PC-9 (cell line): Measurements from ENCODE around the gene IMPG2. TPM values are rescaled to one million over a fixed set of nuclear protein-coding genes. Genes with fewer than 3 reads are reported as not detected.

Experiments used
- BruUV-seq: library from RNA; stranded (reverse); fragments of 400-500 nt; replicated peaks from 2 replicates; lab custom pipeline; 2021; lab: Mats Ljungman, UMichigan
- CTCF ChIA-PET: fragments of 300-600 bp; sonication (Branson Sonifier 250); formaldehyde crosslinking; loops from one replicate; lab custom pipeline; 2022; ENCODE audit warnings: antibody characterized with exemption; lab: Charles Lee
- POLR2A ChIA-PET: fragments of 300-600 bp; sonication (Branson Sonifier 250); formaldehyde crosslinking; loops from one replicate; lab custom pipeline; 2022; ENCODE audit warnings: antibody characterized with exemption; ENCODE audit not compliant: unreplicated experiment; lab: Charles Lee
- DNase-seq, 2 experiments: peaks; one replicate each; pipeline versions ENCODE4 v3.0.0 to v3.0.0-alpha.2; 2015 to 2022; ENCODE audit warnings: mixed read lengths in 1 of 2
- H2AFZ ChIP-seq: fragments of 200-600 bp; sonication (generic); 2 replicates; pipeline ENCODE4 v1.8.1; 2017; ENCODE audit warnings: antibody characterized with exemption
- H3F3A ChIP-seq: fragments of 200-600 bp; sonication (generic); 2 replicates; pipeline ENCODE4 v1.8.1; 2017; ENCODE audit warnings: antibody characterized with exemption, mild to moderate bottlenecking, low read depth; ENCODE audit not compliant: insufficient read depth
- H3K27ac ChIP-seq: fragments of 200-600 bp; sonication (generic); 2 replicates; pipeline ENCODE4 v1.6.1; 2016; ENCODE audit warnings: mixed run types
- H3K27me3 ChIP-seq: fragments of 200-600 bp; sonication (generic); 2 replicates; pipeline ENCODE4 v1.6.1; 2016; ENCODE audit warnings: low read depth, mixed run types; ENCODE audit not compliant: insufficient read depth
- H3K36me3 ChIP-seq: fragments of 200-600 bp; sonication (generic); 2 replicates; pipeline ENCODE4 v1.6.1; 2016; ENCODE audit warnings: low read depth, mixed run types
- H3K4me1 ChIP-seq: fragments of 200-600 bp; sonication (generic); replicated peaks from 2 replicates; pipeline ENCODE4 v1.6.1; 2016; ENCODE audit warnings: mixed run types; ENCODE audit not compliant: insufficient read depth
- H3K4me2 ChIP-seq: fragments of 200-600 bp; sonication (generic); 2 replicates; pipeline ENCODE4 v1.6.1; 2017; ENCODE audit warnings: mixed run types
- H3K4me3 ChIP-seq: fragments of 200-600 bp; sonication (generic); 2 replicates; pipeline ENCODE4 v1.6.1; 2016; ENCODE audit warnings: mixed run types
- H3K79me2 ChIP-seq: fragments of 200-600 bp; sonication (generic); 2 replicates; pipeline ENCODE4 v1.6.1; 2017; ENCODE audit warnings: low read depth, mixed run types
- H3K9me2 ChIP-seq: fragments of 200-600 bp; sonication (generic); 2 replicates; pipeline ENCODE4 v1.8.1; 2017; ENCODE audit warnings: mild to moderate bottlenecking; ENCODE audit not compliant: insufficient read depth
- H3K9me3 ChIP-seq: fragments of 200-600 bp; sonication (generic); 2 replicates; pipeline ENCODE4 v1.8.1; 2016; ENCODE audit warnings: low read depth; ENCODE audit not compliant: insufficient read depth
- H4K20me1 ChIP-seq: fragments of 200-600 bp; sonication (generic); 2 replicates; pipeline ENCODE4 v1.8.1; 2017; ENCODE audit not compliant: insufficient read depth
- EZH2 ChIP-seq: fragments of 200-600 bp; sonication (generic); IDR thresholded peaks from 2 replicates; pipeline ENCODE4 v1.8.0; 2017; ENCODE audit warnings: antibody characterized with exemption, low read depth
- intact Hi-C: fragments of 100-400 bp; cut with micrococcal nuclease; formaldehyde crosslinking; loops from one replicate; pipeline ENCODE4 v1.10.0; 2022; ENCODE audit not compliant: unreplicated experiment
- total RNA-seq: library from RNA; stranded (reverse); gene quantifications from 2 replicates; pipeline ENCODE4 v1.2.3, GENCODE V29; 2021
- TF ChIP-seq, protein P1 (sequence below): fragments of 200-600 bp; sonication (generic); conservative IDR thresholded peaks from 2 replicates; pipeline ENCODE4 v1.6.1; 2017; ENCODE audit warnings: mixed run types, antibody characterized with exemption, mild to moderate bottlenecking, moderate library complexity

Gene IMPG2
- total RNA-seq, 1 experiment from 2014 or later, result 0.11 TPM

DNA sequence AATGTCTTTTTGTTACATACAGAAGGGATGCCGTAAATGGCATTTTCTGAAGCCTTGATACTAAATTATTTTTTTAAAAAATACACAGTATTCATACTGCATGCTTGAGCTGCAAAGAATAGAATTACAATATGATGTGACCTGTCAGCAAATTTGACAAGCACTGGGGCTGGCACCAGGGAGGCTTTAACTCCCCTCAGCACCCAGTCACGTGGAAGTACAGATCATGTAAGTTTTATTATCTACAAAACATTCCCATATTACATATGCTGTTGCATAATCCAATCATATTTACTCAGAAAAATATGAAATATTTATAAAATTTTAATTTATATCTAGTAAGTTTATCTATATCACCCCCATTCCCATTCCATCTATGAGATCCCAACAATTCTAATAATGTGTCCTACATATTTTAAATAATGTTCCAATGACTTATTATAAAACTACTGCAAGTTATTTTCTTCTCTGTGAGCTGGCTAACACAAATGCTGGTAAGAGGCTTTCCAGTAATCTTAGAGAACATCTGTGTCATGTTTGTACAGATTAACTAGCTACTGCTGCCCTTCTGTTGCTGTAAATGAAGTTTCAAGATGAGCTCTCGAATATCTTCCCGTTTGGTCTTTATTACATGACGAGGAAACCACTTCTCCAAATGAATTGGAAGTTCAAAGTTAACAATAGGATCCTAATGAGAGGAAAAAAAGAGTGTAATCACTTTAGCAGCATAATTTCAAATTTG lies 5.2 kb upstream of the IMPG2 start:
- Histone ChIP-seq H3K27ac (no peak overlapping the region), H3K9me2 (no peaks in the 10 kb centered on the region), H4K20me1 (no peaks in the 10 kb centered on the region), H3K36me3 (no peaks in the 10 kb centered on the region), H3K79me2 (no peaks in the 10 kb centered on the region), H3K9me3 (no peaks in the 10 kb centered on the region), H2AFZ (no peak overlapping the region), H3K27me3 (no peaks in the 10 kb centered on the region), H3K4me3 (no peak overlapping the region), H3K4me2 (no peak overlapping the region), H3K4me1 (no peaks in the 10 kb centered on the region), H3F3A (no peaks in the 10 kb centered on the region)
- no peak for DNase-seq
- CTCF ChIA-PET, result no interaction called here
- TF ChIP-seq, protein P1, sequence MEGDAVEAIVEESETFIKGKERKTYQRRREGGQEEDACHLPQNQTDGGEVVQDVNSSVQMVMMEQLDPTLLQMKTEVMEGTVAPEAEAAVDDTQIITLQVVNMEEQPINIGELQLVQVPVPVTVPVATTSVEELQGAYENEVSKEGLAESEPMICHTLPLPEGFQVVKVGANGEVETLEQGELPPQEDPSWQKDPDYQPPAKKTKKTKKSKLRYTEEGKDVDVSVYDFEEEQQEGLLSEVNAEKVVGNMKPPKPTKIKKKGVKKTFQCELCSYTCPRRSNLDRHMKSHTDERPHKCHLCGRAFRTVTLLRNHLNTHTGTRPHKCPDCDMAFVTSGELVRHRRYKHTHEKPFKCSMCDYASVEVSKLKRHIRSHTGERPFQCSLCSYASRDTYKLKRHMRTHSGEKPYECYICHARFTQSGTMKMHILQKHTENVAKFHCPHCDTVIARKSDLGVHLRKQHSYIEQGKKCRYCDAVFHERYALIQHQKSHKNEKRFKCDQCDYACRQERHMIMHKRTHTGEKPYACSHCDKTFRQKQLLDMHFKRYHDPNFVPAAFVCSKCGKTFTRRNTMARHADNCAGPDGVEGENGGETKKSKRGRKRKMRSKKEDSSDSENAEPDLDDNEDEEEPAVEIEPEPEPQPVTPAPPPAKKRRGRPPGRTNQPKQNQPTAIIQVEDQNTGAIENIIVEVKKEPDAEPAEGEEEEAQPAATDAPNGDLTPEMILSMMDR, result no peak
- TF ChIP-seq EZH2, result no peak
- BruUV-seq, result no TSS peak
- intact Hi-C loops, result no loop called here
- POLR2A ChIA-PET, result interaction anchor here (0.6 kb wide), 1 partner anchor 725 kb away, joined by 5 read pairs; no protein-coding TSS in a partner anchor

DNA sequence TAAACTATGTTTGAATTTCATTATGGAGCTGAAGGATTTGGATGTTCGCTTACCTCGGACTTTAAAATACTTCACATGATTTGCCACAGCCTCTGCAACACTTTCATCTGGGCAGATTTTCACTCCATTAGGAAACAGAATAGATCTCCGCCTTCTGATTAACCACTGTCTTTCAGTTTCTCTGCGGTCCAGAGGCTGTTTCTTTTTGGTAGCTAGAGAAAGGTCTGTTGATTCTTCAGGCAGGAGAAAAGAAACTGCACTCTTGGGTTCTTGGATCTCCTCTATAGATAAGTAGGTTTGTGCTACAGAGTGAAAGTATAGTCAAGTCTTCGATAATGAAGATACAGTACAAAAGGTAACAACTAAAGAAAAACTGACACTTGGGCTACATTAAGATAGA lies 844 bp downstream of the IMPG2 start:
- Histone ChIP-seq H3K27ac (no peak overlapping the region), H3K36me3 (no peaks in the 10 kb centered on the region), H4K20me1 (no peaks in the 10 kb centered on the region), H3K79me2 (no peaks in the 10 kb centered on the region), H3K4me3 (no peak overlapping the region), H3K27me3 (no peaks in the 10 kb centered on the region), H3K4me2 (no peak overlapping the region), H2AFZ (no peak overlapping the region), H3F3A (no peaks in the 10 kb centered on the region), H3K9me3 (no peaks in the 10 kb centered on the region), H3K4me1 (no peaks in the 10 kb centered on the region), H3K9me2 (no peaks in the 10 kb centered on the region)
- POLR2A ChIA-PET, result no interaction called here
- no peak for DNase-seq
- BruUV-seq, result no TSS peak
- CTCF ChIA-PET, result no interaction called here
- intact Hi-C loops, result no loop called here
- TF ChIP-seq EZH2, result no peak
- TF ChIP-seq, protein P1, result no peak

DNA sequence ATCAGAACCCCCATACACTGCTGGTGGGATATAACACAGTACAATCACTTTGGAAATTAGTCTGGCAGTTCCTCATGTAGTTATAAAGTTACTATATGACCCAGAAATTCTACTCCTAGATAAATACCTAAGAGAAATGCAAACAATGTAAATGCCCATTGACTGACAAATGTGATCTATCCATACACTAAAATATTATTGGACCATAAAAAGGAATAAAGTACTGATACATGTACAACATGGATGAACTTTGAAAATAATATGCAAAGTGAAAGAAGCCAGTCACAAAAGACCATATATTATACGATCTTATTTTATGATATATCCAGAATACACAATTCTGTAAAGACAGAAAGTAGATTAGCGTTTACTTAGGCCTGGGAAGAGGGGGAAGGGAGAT lies 7.8 kb downstream of the IMPG2 start:
- Histone ChIP-seq H3K9me3 (peaks cover 12% of the 10 kb centered on the region; the same call in 1 of the 2 replicates), H3F3A (no peaks in the 10 kb centered on the region), H3K4me1 (no peaks in the 10 kb centered on the region), H4K20me1 (no peaks in the 10 kb centered on the region), H3K79me2 (no peaks in the 10 kb centered on the region), H2AFZ (no peak overlapping the region), H3K4me3 (no peak overlapping the region), H3K36me3 (no peaks in the 10 kb centered on the region), H3K9me2 (no peaks in the 10 kb centered on the region), H3K4me2 (no peak overlapping the region), H3K27ac (no peak overlapping the region), H3K27me3 (no peaks in the 10 kb centered on the region)
- intact Hi-C loops, result no loop called here
- TF ChIP-seq, protein P1, result no peak
- DNase-seq, result no peak
- BruUV-seq, result no TSS peak
- ChIA-PET POLR2A (no interaction called here), CTCF (no interaction called here)
